ENCODE data around the gene CRIP2. TPM values are rescaled to one million over a fixed set of nuclear protein-coding genes. Genes with fewer than 3 reads are reported as not detected.

The CRIP2 gene
- 68.2 and 71.7 TPM in 2 replicates for total RNA-seq (2014; rRNA removed; shearing (Covaris generic))

- Histone ChIP-seq H3K4me3 (peak within 1 kb of the TSS; percentile 92), H3K27me3 (no peaks in the 10 kb centered on the region), H3K9me3 (replicated peaks) (no peaks in the 10 kb centered on the region), H3K27ac (peak within 1 kb of the TSS; percentile 84), H3K4me1 (peaks cover 17% of the 10 kb centered on the region; the same call in 1 of the 2 replicates), H3K36me3 (no peaks in the 10 kb centered on the region)
- DNase-seq, result peak; percentile 52 to 77
These were observed at the start of gene CRIP2 for GRCh38 chr14:105474483-105475268. TSS of gene CRIP2 (plus strand) at chr14:105474821. CDS start at chr14:105474863, 42 bp downstream.

- H3K9me3 ChIP-seq (replicated peaks), result no peaks in the 10 kb centered on the region
- H3K36me3 ChIP-seq, result peaks cover 68% of the 10 kb centered on the region
- H3K27ac ChIP-seq, result no peak overlapping the region
- H3K27me3 ChIP-seq, result no peaks in the 10 kb centered on the region
- DNase-seq, result no peak
- H3K4me3 ChIP-seq, result no peak overlapping the region
- no peaks in the 10 kb centered on the region; the same call in 1 of the 2 replicates for H3K4me1 ChIP-seq
These were observed 49.8 kb upstream of the CRIP2 start for GRCh38 chr14:105424861-105425260.

GRCh38 chr14:105425823-105426247 is 48.8 kb upstream of the CRIP2 start:
- H3K27me3 ChIP-seq, result no peaks in the 10 kb centered on the region
- no peak overlapping the region for H3K27ac ChIP-seq
- no peaks in the 10 kb centered on the region; the same call in 1 of the 2 replicates for H3K4me1 ChIP-seq
- H3K36me3 ChIP-seq, result peaks cover 78% of the 10 kb centered on the region
- no peak for DNase-seq
- 0 out of 2 replicates have a peak, but pooled peaks cover 3% of the 10 kb centered on the region for H3K9me3 ChIP-seq (replicated peaks)
- no peak overlapping the region for H3K4me3 ChIP-seq

- Histone ChIP-seq H3K36me3 (peaks cover 85% of the 10 kb centered on the region), H3K27ac (no peak overlapping the region), H3K27me3 (no peaks in the 10 kb centered on the region), H3K9me3 (replicated peaks) (0 out of 2 replicates have a peak, but pooled peaks cover 3% of the 10 kb centered on the region), H3K4me1 (no peaks in the 10 kb centered on the region), H3K4me3 (no peak overlapping the region)
- DNase-seq, result no peak
These were observed 48.0 kb upstream of the CRIP2 start for GRCh38 chr14:105426416-105427130.

- Histone ChIP-seq H3K36me3 (peaks cover 89% of the 10 kb centered on the region), H3K27ac (no peak overlapping the region), H3K4me1 (no peaks in the 10 kb centered on the region), H3K9me3 (replicated peaks) (0 out of 2 replicates have a peak, but pooled peaks cover 3% of the 10 kb centered on the region), H3K27me3 (no peaks in the 10 kb centered on the region), H3K4me3 (no peak overlapping the region)
- DNase-seq, result no peak
These were observed 47.2 kb upstream of the CRIP2 start for GRCh38 chr14:105427412-105427811.

- Histone ChIP-seq H3K4me1 (no peaks in the 10 kb centered on the region), H3K9me3 (replicated peaks) (0 out of 2 replicates have a peak, but pooled peaks cover 3% of the 10 kb centered on the region), H3K27ac (no peak overlapping the region), H3K4me3 (no peak overlapping the region), H3K36me3 (peaks cover 86% of the 10 kb centered on the region), H3K27me3 (no peaks in the 10 kb centered on the region)
- no peak for DNase-seq
These were observed 46.6 kb upstream of the CRIP2 start for GRCh38 chr14:105427936-105428485.

- no peak for DNase-seq
- 0 out of 2 replicates have a peak, but pooled peaks cover 3% of the 10 kb centered on the region for H3K9me3 ChIP-seq (replicated peaks)
- H3K27me3 ChIP-seq, result no peaks in the 10 kb centered on the region
- no peak overlapping the region for H3K27ac ChIP-seq
- H3K36me3 ChIP-seq, result peaks cover 76% of the 10 kb centered on the region
- no peak overlapping the region for H3K4me3 ChIP-seq
- H3K4me1 ChIP-seq, result no peaks in the 10 kb centered on the region
These were observed 44.6 kb upstream of the CRIP2 start for GRCh38 chr14:105430042-105430441.

GRCh38 chr14:105430565-105430964 is 44.1 kb upstream of the CRIP2 start:
- Histone ChIP-seq H3K27ac (no peak overlapping the region), H3K27me3 (no peaks in the 10 kb centered on the region), H3K9me3 (replicated peaks) (0 out of 2 replicates have a peak, but pooled peaks cover 3% of the 10 kb centered on the region), H3K4me1 (no peaks in the 10 kb centered on the region), H3K36me3 (peaks cover 73% of the 10 kb centered on the region), H3K4me3 (no peak overlapping the region)
- DNase-seq, result no peak

- no peaks in the 10 kb centered on the region for H3K27me3 ChIP-seq
- no peak overlapping the region for H3K4me3 ChIP-seq
- H3K9me3 ChIP-seq (replicated peaks), result 0 out of 2 replicates have a peak, but pooled peaks cover 3% of the 10 kb centered on the region
- DNase-seq, result no peak
- H3K4me1 ChIP-seq, result no peaks in the 10 kb centered on the region
- H3K27ac ChIP-seq, result no peak overlapping the region
- peaks cover 70% of the 10 kb centered on the region for H3K36me3 ChIP-seq
These were observed 43.4 kb upstream of the CRIP2 start for GRCh38 chr14:105431256-105431655.

- no peak overlapping the region for H3K4me3 ChIP-seq
- no peaks in the 10 kb centered on the region for H3K4me1 ChIP-seq
- H3K36me3 ChIP-seq, result peaks cover 61% of the 10 kb centered on the region
- H3K27me3 ChIP-seq, result no peaks in the 10 kb centered on the region
- DNase-seq, result no peak
- H3K9me3 ChIP-seq (replicated peaks), result 0 out of 2 replicates have a peak, but pooled peaks cover 3% of the 10 kb centered on the region
- H3K27ac ChIP-seq, result no peak overlapping the region
These were observed 42.0 kb upstream of the CRIP2 start for GRCh38 chr14:105432657-105433056.

GRCh38 chr14:105433161-105433605 is 41.4 kb upstream of the CRIP2 start:
- H3K4me3 ChIP-seq, result no peak overlapping the region
- peaks cover 58% of the 10 kb centered on the region for H3K36me3 ChIP-seq
- no peak overlapping the region for H3K27ac ChIP-seq
- H3K27me3 ChIP-seq, result no peaks in the 10 kb centered on the region
- DNase-seq, result no peak
- 0 out of 2 replicates have a peak, but pooled peaks cover 3% of the 10 kb centered on the region for H3K9me3 ChIP-seq (replicated peaks)
- no peaks in the 10 kb centered on the region for H3K4me1 ChIP-seq

- Histone ChIP-seq H3K36me3 (peaks cover 52% of the 10 kb centered on the region), H3K4me1 (no peaks in the 10 kb centered on the region), H3K27me3 (no peaks in the 10 kb centered on the region), H3K27ac (no peak overlapping the region), H3K9me3 (replicated peaks) (no peaks in the 10 kb centered on the region), H3K4me3 (no peak overlapping the region)
- DNase-seq, result no peak
These were observed 38.2 kb upstream of the CRIP2 start for GRCh38 chr14:105436402-105436801.

- no peaks in the 10 kb centered on the region for H3K27me3 ChIP-seq
- H3K36me3 ChIP-seq, result peaks cover 52% of the 10 kb centered on the region
- no peaks in the 10 kb centered on the region for H3K9me3 ChIP-seq (replicated peaks)
- H3K4me1 ChIP-seq, result no peaks in the 10 kb centered on the region
- H3K4me3 ChIP-seq, result no peak overlapping the region
- no peak for DNase-seq
- H3K27ac ChIP-seq, result no peak overlapping the region
These were observed 37.5 kb upstream of the CRIP2 start for GRCh38 chr14:105436891-105437722.
